Measurements from ENCODE around the gene HIPK2. TPM values are rescaled to one million over a fixed set of nuclear protein-coding genes. Genes with fewer than 3 reads are reported as not detected.

HIPK2 gene
- total and polyA plus RNA-seq, 8 donors = 25.1 to 61.8 (median 30.4) TPM

- H3K27ac ChIP-seq = no peak overlapping the region
- peaks cover 0 to 38% of the 10 kb centered on the region in 2 donors for H3K4me1 ChIP-seq
- DNase-seq (no peak), ATAC-seq (no peak)
- TF ChIP-seq, protein P1, sequence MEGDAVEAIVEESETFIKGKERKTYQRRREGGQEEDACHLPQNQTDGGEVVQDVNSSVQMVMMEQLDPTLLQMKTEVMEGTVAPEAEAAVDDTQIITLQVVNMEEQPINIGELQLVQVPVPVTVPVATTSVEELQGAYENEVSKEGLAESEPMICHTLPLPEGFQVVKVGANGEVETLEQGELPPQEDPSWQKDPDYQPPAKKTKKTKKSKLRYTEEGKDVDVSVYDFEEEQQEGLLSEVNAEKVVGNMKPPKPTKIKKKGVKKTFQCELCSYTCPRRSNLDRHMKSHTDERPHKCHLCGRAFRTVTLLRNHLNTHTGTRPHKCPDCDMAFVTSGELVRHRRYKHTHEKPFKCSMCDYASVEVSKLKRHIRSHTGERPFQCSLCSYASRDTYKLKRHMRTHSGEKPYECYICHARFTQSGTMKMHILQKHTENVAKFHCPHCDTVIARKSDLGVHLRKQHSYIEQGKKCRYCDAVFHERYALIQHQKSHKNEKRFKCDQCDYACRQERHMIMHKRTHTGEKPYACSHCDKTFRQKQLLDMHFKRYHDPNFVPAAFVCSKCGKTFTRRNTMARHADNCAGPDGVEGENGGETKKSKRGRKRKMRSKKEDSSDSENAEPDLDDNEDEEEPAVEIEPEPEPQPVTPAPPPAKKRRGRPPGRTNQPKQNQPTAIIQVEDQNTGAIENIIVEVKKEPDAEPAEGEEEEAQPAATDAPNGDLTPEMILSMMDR (IDR thresholded peaks at IDR 0.05) = no peak
- no peaks in the 10 kb centered on the region for H3K9me3 ChIP-seq
- H3K27me3 ChIP-seq = no peaks in the 10 kb centered on the region
- no peak overlapping the region for H3K4me3 ChIP-seq
- peaks cover 0 to 36% of the 10 kb centered on the region in 2 donors for H3K36me3 ChIP-seq
- intact Hi-C loops (cut with DNase I) = no loop called here
Observed at GRCh38 chr7:139699640-139700504, 77.9 kb downstream of the HIPK2 start.

- Histone ChIP-seq H3K27me3 (no peaks in the 10 kb centered on the region), H3K36me3 (peaks cover 0 to 39% of the 10 kb centered on the region in 2 donors), H3K9me3 (no peaks in the 10 kb centered on the region), H3K4me1 (peaks cover 0 to 35% of the 10 kb centered on the region in 2 donors), H3K27ac (no peak overlapping the region), H3K4me3 (no peak overlapping the region)
- intact Hi-C loops (cut with DNase I) = no loop called here
- TF ChIP-seq, protein P1 (IDR thresholded peaks at IDR 0.05) = no peak
- ATAC-seq (no peak), DNase-seq (no peak)
Observed at GRCh38 chr7:139698844-139699243, 79.0 kb downstream of the HIPK2 start.

GRCh38 chr7:139698278-139698677 is 79.5 kb downstream of the HIPK2 start:
- Histone ChIP-seq H3K27ac (no peak overlapping the region), H3K4me1 (peaks cover 0 to 34% of the 10 kb centered on the region in 2 donors), H3K9me3 (no peaks in the 10 kb centered on the region), H3K27me3 (no peaks in the 10 kb centered on the region), H3K36me3 (peaks cover 0 to 39% of the 10 kb centered on the region in 2 donors), H3K4me3 (no peak overlapping the region)
- intact Hi-C loops (cut with DNase I) = no loop called here
- ATAC-seq (no peak), DNase-seq (no peak)
- TF ChIP-seq, protein P1 (IDR thresholded peaks at IDR 0.05) = no peak

DNA sequence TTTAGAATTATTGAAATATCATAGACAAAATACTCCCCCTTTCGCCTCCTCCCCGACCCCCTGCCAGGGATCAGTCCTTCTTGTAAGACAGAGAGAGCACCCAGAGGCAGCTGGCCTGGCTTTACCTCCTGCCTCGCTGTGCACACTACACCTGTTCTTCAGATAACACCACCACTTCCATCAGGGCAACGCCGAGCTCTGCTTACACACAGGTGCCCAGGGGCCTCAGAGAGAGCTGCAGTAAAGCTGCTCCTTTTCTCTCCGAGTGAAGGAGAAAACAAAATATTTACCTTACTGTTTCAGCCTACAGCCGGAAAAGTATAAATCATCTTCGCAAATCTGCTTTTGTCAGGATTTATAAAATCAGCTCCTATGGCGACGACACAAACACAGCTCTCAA is 80.7 kb downstream of the HIPK2 start:
- TF ChIP-seq, protein P1 (IDR thresholded peaks at IDR 0.05) = no peak
- ATAC-seq = no peak
- Histone ChIP-seq H3K27ac (no peak overlapping the region), H3K4me1 (peaks cover 0 to 33% of the 10 kb centered on the region in 2 donors), H3K27me3 (no peaks in the 10 kb centered on the region), H3K4me3 (no peak overlapping the region), H3K9me3 (no peaks in the 10 kb centered on the region), H3K36me3 (peaks cover 0 to 39% of the 10 kb centered on the region in 2 donors)
- intact Hi-C loops (cut with DNase I) = no loop called here
- no peak for DNase-seq

- Histone ChIP-seq H3K4me1 (peaks cover 0 to 33% of the 10 kb centered on the region in 2 donors), H3K27ac (no peak overlapping the region), H3K27me3 (no peaks in the 10 kb centered on the region), H3K4me3 (no peak overlapping the region), H3K36me3 (peaks cover 0 to 39% of the 10 kb centered on the region in 2 donors), H3K9me3 (no peaks in the 10 kb centered on the region)
- intact Hi-C loops (cut with DNase I) = no loop called here
- TF ChIP-seq, protein P1 (IDR thresholded peaks at IDR 0.05) = no peak
- DNase-seq (no peak), ATAC-seq (peak; percentile 39)
Observed at GRCh38 chr7:139696552-139696951, 81.2 kb downstream of the HIPK2 start.

All from left lung (tissue), 10 donors.